ENCODE data around the gene CNIH4.
"Not testable (repeated sequence)": the region's sequence is repeated elsewhere in the genome, so short reads cannot be mapped to it uniquely, and the experiment has no call there.

Gene CNIH4

GRCh38 chr1:224411766-224412165 is 55.1 kb downstream of the CNIH4 start:
- TF ChIP-seq CTCF (IDR thresholded peaks at IDR 0.05; ENCODE audit: insufficient read depth, low read depth, low read length, missing control alignments) = no peak
- no peak for DNase-seq (ENCODE audit: low read depth)
- no peak overlapping the region for H3K4me3 ChIP-seq (ENCODE audit: low read depth, low read length)

- no peak for TF ChIP-seq CTCF (IDR thresholded peaks at IDR 0.05; ENCODE audit: insufficient read depth, low read depth, low read length, missing control alignments)
- no peak for DNase-seq (ENCODE audit: low read depth)
- H3K4me3 ChIP-seq (ENCODE audit: low read depth, low read length) = no peak overlapping the region
These were observed 63.4 kb downstream of the CNIH4 start for GRCh38 chr1:224420106-224420505.

- DNase-seq (ENCODE audit: low read depth) = no peak
- TF ChIP-seq CTCF (IDR thresholded peaks at IDR 0.05; ENCODE audit: insufficient read depth, low read depth, low read length, missing control alignments) = no peak
- H3K4me3 ChIP-seq (ENCODE audit: low read depth, low read length) = no peak overlapping the region
These were observed 68.7 kb downstream of the CNIH4 start for GRCh38 chr1:224425279-224425884.

- DNase-seq (ENCODE audit: low read depth); H3K4me3 ChIP-seq (ENCODE audit: low read depth, low read length): not testable (repeated sequence)
These were observed 70.2 kb downstream of the CNIH4 start for GRCh38 chr1:224426869-224427268.

GRCh38 chr1:224427346-224427745 is 70.7 kb downstream of the CNIH4 start:
- no peak for DNase-seq (ENCODE audit: low read depth)
- H3K4me3 ChIP-seq (ENCODE audit: low read depth, low read length) = no peak overlapping the region
- TF ChIP-seq CTCF (IDR thresholded peaks at IDR 0.05; ENCODE audit: insufficient read depth, low read depth, low read length, missing control alignments) = no peak

GRCh38 chr1:224428713-224429112 is 72.0 kb downstream of the CNIH4 start:
- DNase-seq (ENCODE audit: low read depth); H3K4me3 ChIP-seq (ENCODE audit: low read depth, low read length): not testable (repeated sequence)

Measured in GM12865 (cell line).